CD4-positive, alpha-beta T cell treated with Interleukin-17A for 4 hours (primary cell): ENCODE data around the gene KIF16B.

ENCODE experiments used
- DNase-seq: peaks from one replicate; pipeline ENCODE4 v3.0.0-alpha.2; 2020; ENCODE audit warnings: mixed read lengths

KIF16B gene

DNA sequence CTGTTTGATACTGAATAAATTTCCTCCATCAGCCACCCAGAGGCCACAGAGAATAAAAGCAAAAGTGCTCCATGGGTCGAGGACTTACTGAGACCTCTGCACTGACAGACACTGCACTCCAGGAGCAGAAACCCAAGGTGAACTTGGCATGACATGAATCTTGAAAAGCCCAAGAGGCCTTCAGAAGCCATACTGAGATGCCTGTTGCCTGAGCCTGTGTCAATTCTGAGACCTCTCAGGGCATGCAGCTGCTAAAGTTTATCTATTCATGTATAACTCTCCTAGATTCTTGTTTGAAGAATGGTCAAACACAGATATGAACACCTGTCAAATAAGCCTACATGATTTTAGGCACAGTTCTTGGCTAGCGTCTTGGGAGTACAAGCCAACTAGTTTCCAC lies 145.7 kb downstream of the KIF16B start:
- DNase-seq: no peak

GRCh38 chr20:16424780-16425179 lies 148.5 kb downstream of the KIF16B start:
- no peak for DNase-seq

DNA sequence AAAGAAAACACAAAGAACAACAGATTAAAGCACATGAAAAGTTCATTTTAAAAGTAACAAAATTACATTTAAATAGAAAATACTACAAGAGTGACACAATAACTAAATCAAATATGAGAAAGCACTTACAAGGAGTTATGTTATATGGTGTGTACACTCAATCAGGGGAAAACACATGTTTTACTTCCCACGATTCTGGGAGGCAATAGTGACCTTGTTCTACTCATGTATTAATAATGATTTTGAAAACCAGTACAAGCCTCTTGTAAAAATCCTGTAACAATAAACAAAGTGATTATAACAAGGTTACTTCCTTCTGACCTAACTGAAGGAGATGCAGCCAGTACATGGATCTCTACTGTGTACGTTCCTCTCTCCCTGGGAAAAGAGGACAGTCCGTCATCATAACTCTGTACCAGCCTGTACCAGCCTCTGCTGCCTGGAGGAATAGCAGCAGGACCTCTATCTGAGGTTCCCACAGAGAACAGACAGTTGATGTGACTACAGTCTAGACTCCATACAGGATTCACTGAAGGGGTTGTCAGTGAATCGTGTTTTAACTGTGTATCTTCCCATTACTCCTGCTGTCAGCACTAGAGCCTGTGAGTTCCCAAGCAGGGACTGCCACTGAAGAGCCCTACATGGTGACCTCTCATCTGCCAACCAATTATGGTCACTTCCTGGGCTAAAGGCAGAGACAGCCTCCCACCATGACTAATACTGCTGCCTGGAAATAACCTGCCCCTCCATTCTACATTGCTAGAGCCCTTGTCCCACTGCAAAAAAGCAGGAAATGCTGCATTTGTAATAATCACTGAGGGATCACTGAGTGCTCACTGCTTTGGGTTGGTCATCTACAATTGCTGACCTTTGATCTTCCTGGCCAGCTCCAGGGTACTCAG lies 149.7 kb downstream of the KIF16B start:
- no peak for DNase-seq

- no peak for DNase-seq
Measured at GRCh38 chr20:16419138-16419715, 154.0 kb downstream of the KIF16B start.

- no peak for DNase-seq
Measured at GRCh38 chr20:16418616-16419015, 154.6 kb downstream of the KIF16B start.

GRCh38 chr20:16417001-16417400 lies 156.2 kb downstream of the KIF16B start:
- no peak for DNase-seq

DNA sequence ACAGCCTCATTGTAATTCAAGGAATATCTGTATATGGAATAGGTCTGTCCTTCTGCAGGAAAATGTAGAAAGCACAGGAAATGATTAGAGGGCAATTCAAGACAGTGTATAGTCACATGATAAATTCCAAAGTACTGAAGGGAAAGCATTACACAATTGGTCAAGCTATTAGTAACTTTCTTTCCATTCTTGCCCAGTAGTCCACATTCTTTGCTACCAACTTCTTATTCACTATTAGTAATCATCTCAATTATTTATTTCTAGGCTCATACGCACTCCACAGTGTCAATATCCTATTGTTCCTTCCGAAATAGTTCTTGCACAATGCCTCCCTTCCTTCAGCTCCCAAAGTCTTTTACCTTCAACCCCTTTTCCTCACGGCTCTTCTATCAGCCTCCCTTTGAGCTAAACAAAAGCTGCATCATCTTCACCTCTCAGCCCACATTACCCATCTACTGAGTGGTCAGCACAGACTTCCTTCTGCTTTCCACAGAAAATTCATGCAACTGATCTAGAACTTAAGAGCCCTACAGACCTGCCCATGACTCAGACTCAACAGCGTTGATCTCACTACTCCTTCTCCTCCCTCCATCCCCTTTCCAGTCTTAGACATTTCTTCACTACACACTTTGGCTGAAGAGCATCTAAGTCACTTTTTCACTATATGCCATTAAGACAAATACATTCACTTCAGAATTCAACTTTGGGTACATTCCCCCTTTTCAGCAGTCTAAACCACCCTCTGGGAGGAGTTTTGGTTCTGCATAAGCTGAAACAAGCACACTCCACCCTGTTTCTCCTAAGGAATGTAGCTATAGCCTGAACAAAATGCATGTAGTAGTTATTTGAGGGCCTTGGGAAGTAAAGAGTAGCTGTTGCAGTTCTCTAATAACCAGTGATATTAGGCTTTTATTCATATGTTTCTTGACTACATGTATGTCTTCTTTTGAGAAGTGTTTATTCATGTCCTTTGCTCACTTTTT lies 157.9 kb downstream of the KIF16B start:
- no peak for DNase-seq

DNA sequence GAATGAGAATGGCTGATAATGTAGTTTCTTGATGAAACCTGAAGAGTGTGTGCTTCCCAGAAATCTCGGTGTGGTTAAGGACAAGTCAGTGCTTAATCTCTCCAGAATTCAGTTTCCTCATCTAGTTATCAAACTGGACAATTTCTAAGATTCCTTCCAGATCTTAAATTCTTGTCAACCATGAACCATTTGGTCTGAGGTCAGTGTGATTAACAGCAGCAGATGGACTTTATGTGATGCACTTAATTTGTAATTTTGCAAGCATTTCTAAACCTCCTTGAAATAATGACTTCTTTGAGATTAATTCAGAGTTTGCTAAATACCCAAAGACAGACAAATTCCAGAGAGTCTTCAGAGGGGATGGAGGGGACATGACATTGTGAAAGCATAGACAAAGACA lies 160.3 kb downstream of the KIF16B start:
- no peak for DNase-seq

GRCh38 chr20:16411361-16411760 lies 161.9 kb downstream of the KIF16B start:
- no peak for DNase-seq

- no peak for DNase-seq
Measured at GRCh38 chr20:16410626-16411025, 162.6 kb downstream of the KIF16B start.

DNA sequence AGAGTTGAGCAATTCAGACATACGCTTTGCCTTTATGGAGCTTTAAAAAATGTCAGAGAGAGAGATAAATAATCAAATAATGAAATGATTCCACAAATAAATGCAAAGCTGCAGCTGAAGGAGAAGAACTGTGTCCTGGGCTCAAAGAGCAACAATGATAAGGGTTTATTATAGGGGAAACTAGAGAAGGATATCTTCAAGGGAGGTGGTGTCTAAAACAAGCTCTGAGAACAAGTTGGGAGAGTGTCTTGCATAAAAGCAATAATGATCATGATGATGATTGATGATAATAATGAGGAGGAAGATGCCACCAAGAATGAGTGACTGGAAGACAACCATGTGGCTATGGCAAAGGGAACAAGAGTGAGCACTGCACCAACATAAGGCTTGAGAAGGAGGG lies 164.3 kb downstream of the KIF16B start:
- no peak for DNase-seq

- DNase-seq: no peak
Measured at GRCh38 chr20:16407251-16408067, 165.8 kb downstream of the KIF16B start.

- DNase-seq: no peak
Measured at GRCh38 chr20:16405254-16405653, 168.0 kb downstream of the KIF16B start.

GRCh38 chr20:16404640-16405039 lies 168.6 kb downstream of the KIF16B start:
- no peak for DNase-seq

GRCh38 chr20:16404171-16404570 lies 169.1 kb downstream of the KIF16B start:
- no peak for DNase-seq

DNA sequence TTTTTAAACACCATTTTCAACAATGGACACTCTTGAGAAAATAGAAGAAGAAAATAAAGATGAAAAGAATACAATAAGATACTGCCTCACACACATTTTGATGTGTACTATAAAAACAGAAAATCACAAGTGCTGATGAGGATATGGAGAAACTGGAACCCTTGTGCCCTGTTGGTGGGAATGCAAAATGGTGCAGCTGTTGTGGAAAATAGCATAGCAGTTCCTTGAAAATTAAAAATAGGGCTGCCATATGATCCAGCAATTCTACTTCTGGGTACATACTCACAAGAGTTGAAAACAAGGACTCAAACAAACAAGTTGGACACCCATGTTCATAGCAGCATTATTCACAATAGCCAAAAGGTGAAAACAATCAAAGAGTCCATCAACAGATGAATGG lies 173.0 kb downstream of the KIF16B start:
- no peak for DNase-seq

- DNase-seq: no peak
Measured at GRCh38 chr20:16399801-16400200, 173.4 kb downstream of the KIF16B start.

DNA sequence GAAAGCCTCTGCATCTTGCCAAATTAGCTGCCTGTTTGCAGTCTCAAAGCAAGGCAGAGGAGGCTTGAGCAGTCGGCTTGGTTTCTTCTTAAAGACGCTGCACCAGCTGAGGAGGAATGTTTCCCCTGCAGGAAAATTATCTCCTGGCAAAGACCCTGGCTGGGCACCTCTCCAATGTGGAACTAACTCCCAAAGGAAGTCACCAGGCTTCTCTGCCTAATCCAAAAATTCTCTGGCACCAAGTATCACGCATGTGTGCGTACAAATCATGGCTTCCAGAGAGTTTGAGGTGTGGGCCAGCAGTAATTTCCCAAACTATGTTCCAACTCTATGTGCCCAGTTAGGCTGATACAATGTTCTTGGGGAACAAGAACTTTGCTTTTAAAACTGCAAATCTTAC lies 176.2 kb downstream of the KIF16B start:
- no peak for DNase-seq

DNA sequence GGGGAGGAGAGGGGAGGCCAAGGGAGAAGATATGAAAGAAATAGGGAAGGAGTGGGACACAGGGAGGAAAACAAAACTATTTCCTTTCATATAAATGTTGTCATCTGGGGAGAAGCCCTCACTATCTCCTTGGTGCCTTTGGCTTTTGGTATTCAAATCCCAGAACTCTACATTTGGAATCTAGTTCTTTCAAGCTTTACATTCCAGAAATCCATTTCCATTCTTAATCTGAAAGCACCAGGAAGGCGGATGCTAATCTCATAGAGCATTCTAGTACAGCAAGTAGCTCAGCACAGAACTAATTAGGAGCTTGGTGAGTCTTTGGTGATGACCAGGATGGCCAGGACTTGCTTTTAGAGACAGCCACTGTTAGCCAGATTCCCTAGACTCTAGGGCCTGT lies 177.9 kb downstream of the KIF16B start:
- DNase-seq: no peak

GRCh38 chr20:16394784-16395183 lies 178.5 kb downstream of the KIF16B start:
- no peak for DNase-seq

DNA sequence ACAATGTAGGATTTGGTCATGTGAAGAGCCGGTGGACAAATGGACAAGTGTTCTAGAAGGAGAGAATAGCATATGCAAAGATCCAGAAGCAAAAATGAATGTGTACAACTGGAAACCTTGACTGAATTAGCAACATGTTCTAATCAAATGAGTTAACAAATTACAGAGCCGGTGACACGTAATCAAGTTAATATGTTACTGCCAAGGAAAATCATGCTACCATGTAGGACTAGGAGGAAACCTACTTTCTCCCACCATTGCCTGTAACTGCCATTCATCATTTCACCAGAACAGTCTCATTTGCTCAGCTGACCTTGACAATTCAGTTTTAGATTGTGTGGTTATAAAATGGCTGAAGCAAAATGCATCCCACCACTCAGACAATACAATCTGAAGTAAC lies 179.4 kb downstream of the KIF16B start:
- no peak for DNase-seq

GRCh38 chr20:16393297-16393696 lies 180.0 kb downstream of the KIF16B start:
- no peak for DNase-seq
